Suprapubic skin (tissue), 4 donors: ENCODE results near the gene SLC17A5. TPM values are rescaled to one million over a fixed set of nuclear protein-coding genes. Genes with fewer than 3 reads are reported as not detected.
A peak's percentile ranks its signal among the peaks of the same experiment; 100 is the strongest.
"Not testable (repeated sequence)": the region's sequence is repeated elsewhere in the genome, so short reads cannot be mapped to it uniquely, and the experiment has no call there.

Experiments used
- DNase-seq, 2 donors: peaks; one replicate each; pipeline ENCODE4 v3.0.0-alpha.2; 2019; ENCODE audit warnings: low spot score in 2 of 2
- H3K27ac ChIP-seq: fragments of 200-600 bp; sonication (generic); one replicate; pipeline ENCODE4 v1.5.1; 2019
- H3K27me3 ChIP-seq: fragments of 200-600 bp; sonication (generic); one replicate; pipeline ENCODE4 v1.5.1; 2019
- H3K36me3 ChIP-seq: fragments of 200-600 bp; sonication (generic); one replicate; pipeline ENCODE4 v1.5.1; 2019
- H3K4me1 ChIP-seq: fragments of 200-600 bp; sonication (generic); one replicate; pipeline ENCODE4 v1.5.1; 2019
- H3K4me3 ChIP-seq: fragments of 200-600 bp; sonication (generic); one replicate; pipeline ENCODE4 v1.5.1; 2019; ENCODE audit warnings: mild to moderate bottlenecking
- H3K9me3 ChIP-seq: fragments of 200-600 bp; sonication (generic); one replicate; pipeline ENCODE4 v1.5.1; 2019
- CTCF ChIP-seq, 2 donors: fragments of 200-600 bp in 1 of 2; fragments of 450-650 bp in 1 of 2; sonication (generic) in 1 of 2; IDR thresholded peaks; one replicate each; pipeline ENCODE4 v1.5.1; 2016 to 2019; ENCODE audit warnings: antibody characterized with exemption in 2 of 2, mild to moderate bottlenecking in 1 of 2, moderate library complexity in 1 of 2
- EP300 ChIP-seq: sonication (generic); formaldehyde crosslinking; IDR thresholded peaks from one replicate; pipeline ENCODE4 v1.6.1; 2017; ENCODE audit warnings: antibody characterized with exemption
- POLR2A ChIP-seq, 2 donors: fragments of 450-650 bp; IDR thresholded peaks; one replicate each; pipeline ENCODE4 v1.6.1; 2017; ENCODE audit warnings: antibody characterized with exemption in 2 of 2, mild to moderate bottlenecking in 2 of 2, moderate library complexity in 2 of 2
- POLR2AphosphoS5 ChIP-seq, 3 donors: sonication (generic); formaldehyde crosslinking; IDR thresholded peaks; one replicate each; pipeline ENCODE4 v1.6.1; 2017; ENCODE audit warnings: antibody characterized with exemption in 3 of 3
- WGBS: methylation state at CpG from one replicate; pipeline ENCODE4 v1.1.5; 2018; 5-methylcytosine and 5-hydroxymethylcytosine counted together
- total RNA-seq, 4 donors: library from RNA; depleted of rRNA; stranded (reverse); fragments of >200 nt; gene quantifications; one replicate each; pipeline ENCODE4 v1.1.0, GENCODE V29; 2016

The SLC17A5 gene
- total RNA-seq, 4 donors from 2014 or later, result 8.0 to 14.0 (median 11.2) TPM

- Histone ChIP-seq H3K36me3 (no peaks in the 10 kb centered on the region), H3K4me3 (no peak overlapping the region), H3K4me1 (peaks cover 9% of the 10 kb centered on the region), H3K27me3 (no peaks in the 10 kb centered on the region), H3K9me3 (no peaks in the 10 kb centered on the region), H3K27ac (no peak overlapping the region)
- DNase-seq, result no peak
- WGBS, result 52% methylated on average over 5 of the region's 5 CpGs
- TF ChIP-seq POLR2AphosphoS5 (IDR thresholded peaks at IDR 0.05) (no peak), CTCF (IDR thresholded peaks at IDR 0.05) (no peak), EP300 (no peak), POLR2A (IDR thresholded peaks at IDR 0.05) (no peak)
Observed at GRCh38 chr6:73569121-73569520, 84.7 kb downstream of the SLC17A5 start.

- H3K9me3 ChIP-seq, result no peaks in the 10 kb centered on the region
- no peaks in the 10 kb centered on the region for H3K36me3 ChIP-seq
- H3K4me1 ChIP-seq, result peaks cover 9% of the 10 kb centered on the region
- H3K27me3 ChIP-seq, result no peaks in the 10 kb centered on the region
- peak overlapping the region; percentile 42 for H3K27ac ChIP-seq
- no peak for TF ChIP-seq EP300
- peak in 2 of 3 donors; percentile 35 to 68 for TF ChIP-seq POLR2AphosphoS5 (IDR thresholded peaks at IDR 0.05)
- WGBS, result 60% methylated on average over 8 of the region's 8 CpGs
- H3K4me3 ChIP-seq, result no peak overlapping the region
- DNase-seq, result peak; percentile 85 to 90
Observed at GRCh38 chr6:73566954-73567591, 86.7 kb downstream of the SLC17A5 start.

- WGBS, result 89% methylated on average over 2 of the region's 2 CpGs
- H3K4me3 ChIP-seq, H3K27ac ChIP-seq: not testable (repeated sequence)
Observed at GRCh38 chr6:73566486-73566871, 87.3 kb downstream of the SLC17A5 start.

GRCh38 chr6:73565767-73566485 lies 87.9 kb downstream of the SLC17A5 start:
- peaks cover 9% of the 10 kb centered on the region for H3K4me1 ChIP-seq
- DNase-seq, result no peak
- H3K27me3 ChIP-seq, result no peaks in the 10 kb centered on the region
- H3K4me3 ChIP-seq, result no peak overlapping the region
- H3K9me3 ChIP-seq, result no peaks in the 10 kb centered on the region
- no peak overlapping the region for H3K27ac ChIP-seq
- 88% methylated on average over 11 of the region's 11 CpGs for WGBS
- no peak for TF ChIP-seq CTCF (IDR thresholded peaks at IDR 0.05)
- no peak for TF ChIP-seq POLR2AphosphoS5 (IDR thresholded peaks at IDR 0.05)
- no peak for TF ChIP-seq EP300
- no peak for TF ChIP-seq POLR2A (IDR thresholded peaks at IDR 0.05)
- H3K36me3 ChIP-seq, result no peaks in the 10 kb centered on the region

More at GRCh38 chr6:73566486-73566871, 87.3 kb downstream of the SLC17A5 start:
- H3K36me3 ChIP-seq, H3K4me1 ChIP-seq, H3K27me3 ChIP-seq, DNase-seq, H3K9me3 ChIP-seq: not testable (repeated sequence)

- WGBS, result 93% methylated on average over 17 of the region's 17 CpGs
- TF ChIP-seq POLR2A (IDR thresholded peaks at IDR 0.05) (no peak), CTCF (IDR thresholded peaks at IDR 0.05) (no peak), EP300 (no peak), POLR2AphosphoS5 (IDR thresholded peaks at IDR 0.05) (no peak)
- DNase-seq, result no peak
- H3K27ac ChIP-seq, result no peak overlapping the region
- no peaks in the 10 kb centered on the region for H3K36me3 ChIP-seq
- no peaks in the 10 kb centered on the region for H3K27me3 ChIP-seq
- peaks cover 9% of the 10 kb centered on the region for H3K4me1 ChIP-seq
- H3K9me3 ChIP-seq, result no peaks in the 10 kb centered on the region
- H3K4me3 ChIP-seq, result no peak overlapping the region
Observed at GRCh38 chr6:73564578-73565345, 89.0 kb downstream of the SLC17A5 start.

- no peak for DNase-seq
- Histone ChIP-seq H3K4me1 (peaks cover 9% of the 10 kb centered on the region), H3K27me3 (no peaks in the 10 kb centered on the region), H3K4me3 (no peak overlapping the region), H3K27ac (no peak overlapping the region), H3K36me3 (no peaks in the 10 kb centered on the region), H3K9me3 (no peaks in the 10 kb centered on the region)
- WGBS, result 92% methylated on average over 2 of the region's 2 CpGs
- no peak for TF ChIP-seq POLR2A (IDR thresholded peaks at IDR 0.05)
- TF ChIP-seq POLR2AphosphoS5 (IDR thresholded peaks at IDR 0.05), result no peak
- no peak for TF ChIP-seq EP300
- TF ChIP-seq CTCF (IDR thresholded peaks at IDR 0.05), result no peak
Observed at GRCh38 chr6:73562558-73562957, 91.2 kb downstream of the SLC17A5 start.
